BJ (cell line): ENCODE measurements around the gene RFX1. TPM values are rescaled to one million over a fixed set of nuclear protein-coding genes. Genes with fewer than 3 reads are reported as not detected.

ENCODE experiments used
- CTCF ChIA-PET: fragments of 350-600 bp; formaldehyde crosslinking; extraction: SDS; loops from one replicate; lab custom pipeline; 2021; ENCODE audit warnings: antibody characterized with exemption, inconsistent platforms; lab: Yijun Ruan, JAX
- POLR2A ChIA-PET: fragments of 300-600 bp; sonication (Branson Sonifier 250); formaldehyde crosslinking; extraction: SDS; loops from one replicate; lab custom pipeline; 2021; ENCODE audit warnings: antibody characterized with exemption; lab: Charles Lee
- DNase-seq: peaks from one replicate; pipeline ENCODE4 v3.0.0-alpha.2; 2011; ENCODE audit warnings: low read depth
- H3K27me3 ChIP-seq: 2 replicates; pipeline ENCODE4 v1.6.0; 2011; ENCODE audit warnings: low read length; ENCODE audit not compliant: control insufficient read depth, insufficient read depth
- H3K36me3 ChIP-seq: 2 replicates; pipeline ENCODE4 v1.5.1; 2011; ENCODE audit warnings: low read length; ENCODE audit not compliant: control insufficient read depth, insufficient read depth
- H3K4me3 ChIP-seq: 2 replicates; pipeline ENCODE4 v1.5.1; 2011; ENCODE audit warnings: low read depth, mild to moderate bottlenecking, control low read depth, low read length
- polyA plus RNA-seq: library from polyadenylated mRNA; depleted of rRNA; stranded (reverse); fragments of >200 nt; gene quantifications from 2 replicates; pipeline ENCODE4 v1.2.3, GENCODE V29; 2011
- TF ChIP-seq, protein P1 (sequence below): IDR thresholded peaks from 2 replicates; pipeline ENCODE4 v1.5.1; 2011; ENCODE audit warnings: low read depth, mild to moderate bottlenecking, control low read depth, inconsistent platforms, low read length, moderate library complexity; ENCODE audit not compliant: insufficient read depth

RFX1 gene
- polyA plus RNA-seq, 1 experiment, result 0.78 TPM

DNA sequence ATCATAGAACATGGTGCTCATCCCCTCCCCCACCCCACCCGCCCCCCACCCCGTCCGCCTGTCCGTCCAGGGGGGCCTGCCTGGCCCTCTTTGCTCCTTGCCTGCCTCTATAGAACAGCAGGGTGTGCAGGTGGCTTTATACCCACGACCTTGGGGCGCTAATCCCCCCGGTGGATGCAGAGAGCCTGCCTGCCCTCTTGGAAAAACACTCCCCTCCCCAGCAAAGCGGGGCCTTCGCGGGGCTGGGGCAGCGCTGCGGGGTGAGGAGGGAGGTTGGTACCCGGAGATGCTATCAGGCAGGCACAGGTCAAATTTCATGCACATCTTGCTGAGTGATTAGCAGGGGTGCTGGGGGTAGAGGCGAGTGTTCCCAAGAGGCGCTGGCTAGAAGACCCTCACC, 21.9 kb downstream of the RFX1 start:
- TF ChIP-seq, protein P1, sequence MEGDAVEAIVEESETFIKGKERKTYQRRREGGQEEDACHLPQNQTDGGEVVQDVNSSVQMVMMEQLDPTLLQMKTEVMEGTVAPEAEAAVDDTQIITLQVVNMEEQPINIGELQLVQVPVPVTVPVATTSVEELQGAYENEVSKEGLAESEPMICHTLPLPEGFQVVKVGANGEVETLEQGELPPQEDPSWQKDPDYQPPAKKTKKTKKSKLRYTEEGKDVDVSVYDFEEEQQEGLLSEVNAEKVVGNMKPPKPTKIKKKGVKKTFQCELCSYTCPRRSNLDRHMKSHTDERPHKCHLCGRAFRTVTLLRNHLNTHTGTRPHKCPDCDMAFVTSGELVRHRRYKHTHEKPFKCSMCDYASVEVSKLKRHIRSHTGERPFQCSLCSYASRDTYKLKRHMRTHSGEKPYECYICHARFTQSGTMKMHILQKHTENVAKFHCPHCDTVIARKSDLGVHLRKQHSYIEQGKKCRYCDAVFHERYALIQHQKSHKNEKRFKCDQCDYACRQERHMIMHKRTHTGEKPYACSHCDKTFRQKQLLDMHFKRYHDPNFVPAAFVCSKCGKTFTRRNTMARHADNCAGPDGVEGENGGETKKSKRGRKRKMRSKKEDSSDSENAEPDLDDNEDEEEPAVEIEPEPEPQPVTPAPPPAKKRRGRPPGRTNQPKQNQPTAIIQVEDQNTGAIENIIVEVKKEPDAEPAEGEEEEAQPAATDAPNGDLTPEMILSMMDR, result no peak
- no peak for DNase-seq
- Histone ChIP-seq H3K4me3 (no peak overlapping the region), H3K36me3 (peaks cover 10% of the 10 kb centered on the region), H3K27me3 (no peaks in the 10 kb centered on the region)
- ChIA-PET CTCF (interaction anchor here (0.6 kb wide), 1 partner anchor 93 kb away, joined by 6 read pairs; no protein-coding TSS in a partner anchor), POLR2A (no interaction called here)

DNA sequence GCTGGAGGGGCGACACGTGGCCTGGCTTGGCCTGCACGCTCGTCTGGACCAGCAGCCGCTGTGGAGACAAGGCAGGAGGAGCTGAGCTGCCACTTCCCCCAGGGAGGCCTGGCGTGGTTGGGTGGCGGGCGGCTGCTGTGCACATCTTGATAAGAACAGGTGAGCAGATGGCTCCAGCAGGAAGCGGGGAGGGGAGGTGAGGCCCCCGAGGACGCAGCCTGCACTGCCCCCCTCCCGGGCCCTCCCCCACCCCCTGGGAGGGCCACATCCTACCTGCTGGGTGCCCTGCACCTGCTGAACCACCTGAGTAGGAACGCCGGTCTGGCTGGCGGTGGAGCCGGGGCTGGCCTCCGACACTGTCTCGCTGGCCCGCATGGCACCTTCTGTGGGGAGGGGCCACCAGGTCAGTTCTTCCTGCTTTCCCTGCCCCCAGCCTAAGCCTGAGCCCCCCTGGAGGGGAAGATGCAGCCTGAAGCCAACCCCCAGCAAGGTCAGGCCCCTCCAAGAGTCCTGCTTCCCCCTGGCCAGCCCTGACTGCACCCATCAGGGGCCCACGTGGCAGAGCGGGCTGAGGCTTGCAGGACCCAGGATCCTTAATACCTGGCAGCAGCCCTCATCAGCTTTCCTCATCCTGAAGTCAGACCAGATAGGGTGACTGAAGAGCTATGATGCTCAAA, 22.8 kb downstream of the RFX1 start:
- POLR2A ChIA-PET, result no interaction called here
- Histone ChIP-seq H3K27me3 (no peaks in the 10 kb centered on the region), H3K36me3 (peaks cover 8% of the 10 kb centered on the region), H3K4me3 (no peak overlapping the region)
- no peak for DNase-seq
- TF ChIP-seq, protein P1, result no peak
- CTCF ChIA-PET, result no interaction called here

DNA sequence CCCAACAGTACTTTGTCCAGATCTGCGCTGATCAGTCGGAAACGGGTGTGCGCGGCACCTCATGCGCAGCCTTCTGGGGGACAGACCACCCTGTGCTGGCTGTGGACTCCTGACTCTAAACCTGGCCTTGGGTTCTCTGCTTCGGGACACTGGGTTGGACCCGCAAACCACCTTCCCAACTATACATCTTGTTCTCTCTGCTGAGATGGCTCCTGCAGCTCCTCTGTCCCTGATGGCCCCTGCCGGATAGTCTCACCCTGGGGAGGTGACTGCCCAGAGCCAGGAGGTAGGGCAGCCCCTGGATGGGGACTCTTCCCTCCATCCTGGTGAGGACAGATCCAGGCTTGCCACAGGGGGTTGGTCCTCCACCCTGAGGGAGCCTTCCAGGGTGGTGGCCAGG, 23.3 kb downstream of the RFX1 start:
- ChIA-PET CTCF (no interaction called here), POLR2A (no interaction called here)
- Histone ChIP-seq H3K4me3 (no peak overlapping the region), H3K27me3 (no peaks in the 10 kb centered on the region), H3K36me3 (peaks cover 8% of the 10 kb centered on the region)
- no peak for DNase-seq
- TF ChIP-seq, protein P1, result no peak

DNA sequence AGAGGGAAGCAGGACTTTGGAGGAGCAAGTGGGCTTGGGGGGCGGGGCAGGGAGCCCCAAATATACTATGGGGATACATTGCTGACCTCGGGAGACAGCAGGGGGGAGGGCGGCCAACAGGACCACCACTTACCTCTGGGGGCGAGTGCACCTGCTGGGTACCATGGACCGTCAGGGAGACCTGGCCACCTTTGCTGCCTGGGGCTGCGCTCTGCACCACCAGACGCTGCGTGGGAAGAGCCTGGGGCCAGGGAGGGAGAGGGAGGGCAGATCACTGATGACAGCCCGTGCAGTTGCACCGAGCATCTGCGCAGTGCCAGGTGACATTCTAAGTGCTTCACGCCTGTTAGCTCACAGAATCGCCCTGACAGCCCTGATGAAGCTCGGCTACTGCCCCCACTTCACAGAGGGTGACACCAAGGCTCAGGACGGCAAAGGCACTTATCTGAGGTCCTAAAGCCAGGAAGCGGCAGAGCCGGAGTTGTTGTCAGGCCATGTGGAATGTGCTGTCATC, 24.1 kb downstream of the RFX1 start:
- DNase-seq, result no peak
- ChIA-PET POLR2A (no interaction called here), CTCF (interaction anchor here (1.0 kb wide), 1 partner anchor 49 kb away, joined by 3 read pairs; the partner anchor contains the start of gene IL27RA)
- Histone ChIP-seq H3K36me3 (peaks cover 8% of the 10 kb centered on the region), H3K27me3 (no peaks in the 10 kb centered on the region), H3K4me3 (no peak overlapping the region)
- TF ChIP-seq, protein P1, result no peak

GRCh38 chr19:13981467-13981866, 24.7 kb downstream of the RFX1 start:
- DNase-seq, result no peak
- TF ChIP-seq, protein P1, result no peak
- ChIA-PET CTCF (interaction anchor here (1.0 kb wide), 1 partner anchor 50 kb away, joined by 3 read pairs; the partner anchor contains the start of gene IL27RA), POLR2A (no interaction called here)
- peaks cover 9% of the 10 kb centered on the region for H3K36me3 ChIP-seq
- no peak overlapping the region for H3K4me3 ChIP-seq
- no peaks in the 10 kb centered on the region for H3K27me3 ChIP-seq
